K562 (cell line): ENCODE data around the gene CORO6. TPM values are rescaled to one million over a fixed set of nuclear protein-coding genes. Genes with fewer than 3 reads are reported as not detected.
A peak's percentile ranks its signal among the peaks of the same experiment; 100 is the strongest.

ENCODE experiments used
- CAMTA2 ChIP-seq: fragments of 250-450 bp; sonication (Bioruptor Pico); conservative IDR thresholded peaks from 2 replicates; pipeline ENCODE4 v1.5.1; 2022
- CEBPB ChIP-seq: fragments of 450-650 bp; IDR thresholded peaks from 2 replicates; pipeline ENCODE4 v1.6.1; 2016; ENCODE audit warnings: missing genetic modification characterization, missing compliant biosample characterization
- CEBPG ChIP-seq, 3 experiments: fragments of 200-800 bp in 1 of 3; sonication (Bioruptor generic) in 1 of 3; sonication (generic) in 1 of 3; formaldehyde crosslinking in 1 of 3; IDR thresholded peaks in 2 of 3; conservative IDR thresholded peaks in 1 of 3; 2 replicates each; pipeline versions ENCODE4 v1.6.1 to v1.8.0; 2016 to 2022; ENCODE audit warnings: missing compliant biosample characterization in 2 of 3, missing genetic modification characterization in 2 of 3, mild to moderate bottlenecking in 1 of 3, missing genetic modification reagents in 1 of 3
- CHCHD3 ChIP-seq: fragments of 250-450 bp; sonication (Bioruptor Pico); IDR thresholded peaks from 2 replicates; pipeline ENCODE4 v2.1.2; 2022; ENCODE audit warnings: mild to moderate bottlenecking
- CTBP1 ChIP-seq: fragments of 450-650 bp; IDR thresholded peaks from 2 replicates; pipeline ENCODE4 v1.6.1; 2016; ENCODE audit warnings: borderline replicate concordance
- ELF1 ChIP-seq: fragments of 200-800 bp; sonication (Bioruptor generic); IDR thresholded peaks from 2 replicates; pipeline ENCODE4 v1.6.1; 2016; ENCODE audit warnings: missing genetic modification characterization, missing compliant biosample characterization
- ETV1 ChIP-seq: fragments of 450-650 bp; conservative IDR thresholded peaks from 2 replicates; pipeline ENCODE4 v1.6.1; 2016; ENCODE audit warnings: missing genetic modification characterization, control low read depth, low read depth, missing compliant biosample characterization
- ILK ChIP-seq: fragments of 450-650 bp; IDR thresholded peaks from 2 replicates; pipeline ENCODE4 v1.6.1; 2016; ENCODE audit warnings: missing genetic modification characterization, low read depth, mild to moderate bottlenecking, missing compliant biosample characterization, moderate library complexity, borderline replicate concordance
- L3MBTL2 ChIP-seq: fragments of 450-650 bp; IDR thresholded peaks from 2 replicates; pipeline ENCODE4 v1.6.1; 2016; ENCODE audit warnings: mild to moderate bottlenecking, moderate library complexity
- MYC ChIP-seq, 2 experiments: fragments of 250-450 bp in 1 of 2; sonication (Bioruptor Pico) in 1 of 2; IDR thresholded peaks; 2 replicates each; pipeline versions ENCODE4 v1.5.1 to v1.6.1; 2012 to 2021; ENCODE audit warnings: low read depth in 2 of 2, borderline replicate concordance in 1 of 2, improper control_type of control experiment in 1 of 2, low read length in 1 of 2, mild to moderate bottlenecking in 1 of 2, moderate library complexity in 1 of 2
- NCOA2 ChIP-seq, 2 experiments: fragments of 450-650 bp; IDR thresholded peaks; 2 replicates each; pipeline ENCODE4 v1.6.1; 2018; ENCODE audit warnings: mild to moderate bottlenecking in 2 of 2, moderate library complexity in 1 of 2; ENCODE audit not compliant: partially characterized antibody in 2 of 2
- NUFIP1 ChIP-seq: fragments of 450-650 bp; IDR thresholded peaks from 2 replicates; pipeline ENCODE4 v1.6.1; 2018; ENCODE audit not compliant: partially characterized antibody
- RREB1 ChIP-seq: fragments of 250-450 bp; sonication (Bioruptor Pico); IDR thresholded peaks from 2 replicates; pipeline ENCODE4 v1.4.0; 2020
- ZC3H11A ChIP-seq: IDR thresholded peaks from 2 replicates; pipeline ENCODE4 v1.6.1; 2012; ENCODE audit warnings: low read depth, low read length, improper control_type of control experiment
- polyA plus RNA-seq, 8 experiments: library from polyadenylated mRNA; depleted of rRNA in 4 of 8; stranded (reverse) in 5 of 8; unstranded in 3 of 8; fragments of >200 nt; fragmentation: Nextera tagmentation in 2 of 8; fragmentation: Illumina TruSeq in 1 of 8; extraction: Ambion mirVana in 2 of 8; extraction: Trizol in 1 of 8; gene quantifications; 2 replicates each; pipeline versions ENCODE4 v1.2.1 to v1.2.3, GENCODE V29; 2011 to 2014; ENCODE audit warnings: inconsistent platforms in 1 of 8, missing spikeins in 1 of 8
- total RNA-seq, 7 experiments: library from RNA; depleted of rRNA in 6 of 7; stranded (reverse); fragments of >200 nt in 6 of 7; fragmentation: Illumina TruSeq in 2 of 7; extraction: Trizol in 2 of 7; gene quantifications; 2 replicates each; pipeline versions ENCODE4 v1.2.1 to v1.2.3, GENCODE V29; 2011 to 2021; ENCODE audit warnings: low replicate concordance in 1 of 7
- TF ChIP-seq, protein P1 (sequence below): fragments of 250-450 bp; sonication (Bioruptor Pico); IDR thresholded peaks from 2 replicates; pipeline ENCODE4 v1.4.0; 2020; ENCODE audit warnings: mild to moderate bottlenecking, moderate library complexity, borderline replicate concordance
- TF ChIP-seq, protein P2 (sequence below): sonication (generic); formaldehyde crosslinking; IDR thresholded peaks from 2 replicates; pipeline ENCODE4 v1.8.0; 2022; ENCODE audit warnings: mild to moderate bottlenecking, missing genetic modification reagents
- TF ChIP-seq, protein P3 (sequence below): fragments of 450-650 bp; formaldehyde crosslinking; IDR thresholded peaks from 2 replicates; pipeline ENCODE4 v1.4.0; 2022; ENCODE audit warnings: missing genetic modification characterization

The CORO6 gene
- total and polyA plus RNA-seq, 9 of the 15 experiments (the other 6 are each of a cell fraction or from before 2014, with no cell fraction given) = 0.04 to 11.9 (median 2.4) TPM

GRCh38 chr17:29591146-29591736, 31.5 kb downstream of the CORO6 start (continued):
- no peak for TF ChIP-seq RREB1 (CRISPR knock-in tag)
- TF ChIP-seq, protein P1, sequence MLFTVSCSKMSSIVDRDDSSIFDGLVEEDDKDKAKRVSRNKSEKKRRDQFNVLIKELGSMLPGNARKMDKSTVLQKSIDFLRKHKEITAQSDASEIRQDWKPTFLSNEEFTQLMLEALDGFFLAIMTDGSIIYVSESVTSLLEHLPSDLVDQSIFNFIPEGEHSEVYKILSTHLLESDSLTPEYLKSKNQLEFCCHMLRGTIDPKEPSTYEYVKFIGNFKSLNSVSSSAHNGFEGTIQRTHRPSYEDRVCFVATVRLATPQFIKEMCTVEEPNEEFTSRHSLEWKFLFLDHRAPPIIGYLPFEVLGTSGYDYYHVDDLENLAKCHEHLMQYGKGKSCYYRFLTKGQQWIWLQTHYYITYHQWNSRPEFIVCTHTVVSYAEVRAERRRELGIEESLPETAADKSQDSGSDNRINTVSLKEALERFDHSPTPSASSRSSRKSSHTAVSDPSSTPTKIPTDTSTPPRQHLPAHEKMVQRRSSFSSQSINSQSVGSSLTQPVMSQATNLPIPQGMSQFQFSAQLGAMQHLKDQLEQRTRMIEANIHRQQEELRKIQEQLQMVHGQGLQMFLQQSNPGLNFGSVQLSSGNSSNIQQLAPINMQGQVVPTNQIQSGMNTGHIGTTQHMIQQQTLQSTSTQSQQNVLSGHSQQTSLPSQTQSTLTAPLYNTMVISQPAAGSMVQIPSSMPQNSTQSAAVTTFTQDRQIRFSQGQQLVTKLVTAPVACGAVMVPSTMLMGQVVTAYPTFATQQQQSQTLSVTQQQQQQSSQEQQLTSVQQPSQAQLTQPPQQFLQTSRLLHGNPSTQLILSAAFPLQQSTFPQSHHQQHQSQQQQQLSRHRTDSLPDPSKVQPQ (CRISPR knock-in tag) = no peak
- no peak for TF ChIP-seq CAMTA2
- TF ChIP-seq ILK (tag) = no peak
- TF ChIP-seq CEBPG (CRISPR knock-in tag; IDR thresholded peaks at IDR 0.05) = no peak
- TF ChIP-seq CEBPG (tag; conservative IDR thresholded peaks at IDR 0.05 in 1 of 2, IDR thresholded peaks at IDR 0.05 in 1 of 2) = no peak
- TF ChIP-seq CTBP1 = no peak
- TF ChIP-seq L3MBTL2 = peak; percentile 95
- TF ChIP-seq, protein P2, sequence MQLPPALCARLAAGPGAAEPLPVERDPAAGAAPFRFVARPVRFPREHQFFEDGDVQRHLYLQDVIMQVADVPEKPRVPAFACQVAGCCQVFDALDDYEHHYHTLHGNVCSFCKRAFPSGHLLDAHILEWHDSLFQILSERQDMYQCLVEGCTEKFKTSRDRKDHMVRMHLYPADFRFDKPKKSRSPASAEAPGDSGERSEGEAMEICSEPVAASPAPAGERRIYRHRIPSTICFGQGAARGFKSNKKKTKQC = no peak
- TF ChIP-seq NCOA2 (IDR thresholded peaks at IDR 0.05; ENCODE audit: partially characterized antibody in 2 of 2) = no peak
- TF ChIP-seq, protein P3, sequence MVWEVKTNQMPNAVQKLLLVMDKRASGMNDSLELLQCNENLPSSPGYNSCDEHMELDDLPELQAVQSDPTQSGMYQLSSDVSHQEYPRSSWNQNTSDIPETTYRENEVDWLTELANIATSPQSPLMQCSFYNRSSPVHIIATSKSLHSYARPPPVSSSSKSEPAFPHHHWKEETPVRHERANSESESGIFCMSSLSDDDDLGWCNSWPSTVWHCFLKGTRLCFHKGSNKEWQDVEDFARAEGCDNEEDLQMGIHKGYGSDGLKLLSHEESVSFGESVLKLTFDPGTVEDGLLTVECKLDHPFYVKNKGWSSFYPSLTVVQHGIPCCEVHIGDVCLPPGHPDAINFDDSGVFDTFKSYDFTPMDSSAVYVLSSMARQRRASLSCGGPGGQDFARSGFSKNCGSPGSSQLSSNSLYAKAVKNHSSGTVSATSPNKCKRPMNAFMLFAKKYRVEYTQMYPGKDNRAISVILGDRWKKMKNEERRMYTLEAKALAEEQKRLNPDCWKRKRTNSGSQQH (CRISPR knock-in tag) = no peak
- peak; percentile 24; the same call in 1 of the 2 replicates for TF ChIP-seq ELF1 (tag)
- TF ChIP-seq ZC3H11A = no peak
- TF ChIP-seq MYC (IDR thresholded peaks at IDR 0.05; ENCODE audit: low read depth, low read length) = peak; percentile 75
- no peak for TF ChIP-seq MYC (CRISPR knock-in tag; IDR thresholded peaks at IDR 0.05; ENCODE audit: borderline replicate concordance, low read depth)
- no peak for TF ChIP-seq CEBPB (tag)
- TF ChIP-seq ETV1 = no peak
- TF ChIP-seq CHCHD3 (CRISPR knock-in tag) = no peak
- no peak for TF ChIP-seq NUFIP1
